Fibroblast of villous mesenchyme (primary cell): ENCODE results near the gene JUND. TPM values are rescaled to one million over a fixed set of nuclear protein-coding genes. Genes with fewer than 3 reads are reported as not detected.
A peak's percentile ranks its signal among the peaks of the same experiment; 100 is the strongest.

Source experiments
- DNase-seq: peaks from one replicate; pipeline ENCODE4 v3.0.0-alpha.2; 2010; ENCODE audit warnings: low read depth
- H3K4me3 ChIP-seq: 2 replicates; pipeline ENCODE4 v1.5.1; 2011; ENCODE audit warnings: low read depth, mild to moderate bottlenecking, low read length
- total RNA-seq: library from RNA; depleted of rRNA; stranded (reverse); fragments of >200 nt; gene quantifications from 2 replicates; pipeline ENCODE4 v1.2.3, GENCODE V29; 2012
- TF ChIP-seq, protein P1 (sequence below): IDR thresholded peaks from 2 replicates; pipeline ENCODE4 v1.5.1; 2012; ENCODE audit warnings: low read depth, mild to moderate bottlenecking, low read length; ENCODE audit not compliant: insufficient read depth

JUND gene
- total RNA-seq, 1 donor: 111 TPM

DNA sequence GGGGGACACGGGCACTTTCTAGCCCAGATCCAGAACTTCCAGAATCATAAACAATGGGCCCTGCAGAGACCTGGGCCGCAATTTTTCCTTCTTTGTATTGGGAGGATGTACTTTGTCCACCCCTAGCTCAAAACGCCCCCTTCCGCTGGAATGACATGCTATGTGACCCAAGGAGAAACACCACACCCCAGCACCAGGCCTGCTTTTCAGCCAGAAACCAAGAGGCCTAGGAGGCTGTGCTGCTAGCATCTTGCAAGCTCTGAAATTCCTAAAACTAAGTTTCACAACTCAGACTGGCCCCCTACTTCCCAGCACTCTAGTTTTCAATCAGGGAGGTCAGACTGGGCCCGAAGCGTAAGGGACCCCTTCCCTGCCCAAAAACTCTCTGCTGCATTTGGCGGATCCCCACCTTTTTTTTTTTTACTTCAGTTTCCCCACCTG is 40.9 kb upstream of the JUND start:
- TF ChIP-seq, protein P1, sequence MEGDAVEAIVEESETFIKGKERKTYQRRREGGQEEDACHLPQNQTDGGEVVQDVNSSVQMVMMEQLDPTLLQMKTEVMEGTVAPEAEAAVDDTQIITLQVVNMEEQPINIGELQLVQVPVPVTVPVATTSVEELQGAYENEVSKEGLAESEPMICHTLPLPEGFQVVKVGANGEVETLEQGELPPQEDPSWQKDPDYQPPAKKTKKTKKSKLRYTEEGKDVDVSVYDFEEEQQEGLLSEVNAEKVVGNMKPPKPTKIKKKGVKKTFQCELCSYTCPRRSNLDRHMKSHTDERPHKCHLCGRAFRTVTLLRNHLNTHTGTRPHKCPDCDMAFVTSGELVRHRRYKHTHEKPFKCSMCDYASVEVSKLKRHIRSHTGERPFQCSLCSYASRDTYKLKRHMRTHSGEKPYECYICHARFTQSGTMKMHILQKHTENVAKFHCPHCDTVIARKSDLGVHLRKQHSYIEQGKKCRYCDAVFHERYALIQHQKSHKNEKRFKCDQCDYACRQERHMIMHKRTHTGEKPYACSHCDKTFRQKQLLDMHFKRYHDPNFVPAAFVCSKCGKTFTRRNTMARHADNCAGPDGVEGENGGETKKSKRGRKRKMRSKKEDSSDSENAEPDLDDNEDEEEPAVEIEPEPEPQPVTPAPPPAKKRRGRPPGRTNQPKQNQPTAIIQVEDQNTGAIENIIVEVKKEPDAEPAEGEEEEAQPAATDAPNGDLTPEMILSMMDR: peak; percentile 41
- peak overlapping the region; percentile 73 for H3K4me3 ChIP-seq
- DNase-seq: peak; percentile 77

DNA sequence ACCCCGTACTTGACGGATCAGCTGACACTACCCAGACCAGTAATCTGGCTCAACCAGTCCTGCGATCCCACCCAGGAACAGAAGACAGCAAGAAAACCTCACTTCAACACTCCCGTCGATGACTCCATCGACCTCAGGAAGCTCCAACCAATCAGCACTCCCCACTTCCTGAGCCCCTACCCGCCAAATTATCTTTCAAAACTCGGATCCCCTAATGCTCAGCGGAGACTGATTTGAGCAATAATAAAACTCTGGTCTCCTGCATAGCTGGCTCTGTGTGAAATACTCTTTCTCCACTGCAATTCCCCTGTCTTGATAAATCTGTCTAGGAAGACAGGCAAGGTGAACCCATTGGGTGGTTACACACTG is 40.3 kb upstream of the JUND start:
- DNase-seq: peak; percentile 71
- peak overlapping the region; percentile 73 for H3K4me3 ChIP-seq

DNA sequence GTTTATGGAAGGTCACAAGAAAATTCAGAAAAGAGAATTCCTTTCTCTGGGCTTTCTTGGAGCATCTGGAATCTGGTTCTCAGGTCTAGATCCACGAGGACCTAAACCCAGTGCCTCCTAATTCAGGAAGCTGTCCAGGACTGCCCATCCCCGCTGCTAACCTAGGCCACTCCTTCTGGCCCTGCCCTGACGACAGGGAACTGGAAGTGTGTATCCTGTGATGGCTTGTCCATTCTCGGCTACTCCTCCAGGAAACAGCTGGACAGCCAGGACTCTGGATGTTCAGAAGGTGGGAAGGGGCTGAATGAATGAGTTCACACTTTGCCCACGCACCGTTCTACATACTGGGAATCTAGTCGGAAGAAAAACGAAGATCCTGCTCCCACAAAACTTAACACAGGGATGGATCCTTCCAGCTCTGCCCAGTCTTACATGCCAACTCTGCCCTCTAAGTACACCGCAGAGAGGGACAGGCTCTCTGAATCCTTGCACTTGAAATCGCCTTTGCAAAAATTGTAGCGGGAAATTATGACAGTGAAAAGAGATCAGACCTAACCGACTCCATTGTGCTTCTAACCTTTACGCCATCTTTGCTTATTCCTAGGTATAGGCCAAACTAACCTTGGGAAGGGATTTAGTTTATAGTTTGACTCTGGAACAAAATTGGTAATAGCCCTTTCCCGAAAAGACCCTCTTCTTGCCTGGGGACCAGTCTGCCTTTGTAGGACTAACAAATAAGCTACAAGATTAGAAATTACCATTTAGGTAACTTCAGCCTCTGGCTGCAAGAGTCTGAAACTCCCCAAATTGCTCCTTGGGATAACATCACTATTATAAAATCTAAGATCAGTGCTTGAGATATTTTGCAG is 39.7 kb upstream of the JUND start:
- peak; percentile 37 for DNase-seq
- TF ChIP-seq, protein P1: no peak
- no peak overlapping the region for H3K4me3 ChIP-seq

More for the DNA sequence above, 40.3 kb upstream of the JUND start:
- TF ChIP-seq, protein P1: no peak

DNA sequence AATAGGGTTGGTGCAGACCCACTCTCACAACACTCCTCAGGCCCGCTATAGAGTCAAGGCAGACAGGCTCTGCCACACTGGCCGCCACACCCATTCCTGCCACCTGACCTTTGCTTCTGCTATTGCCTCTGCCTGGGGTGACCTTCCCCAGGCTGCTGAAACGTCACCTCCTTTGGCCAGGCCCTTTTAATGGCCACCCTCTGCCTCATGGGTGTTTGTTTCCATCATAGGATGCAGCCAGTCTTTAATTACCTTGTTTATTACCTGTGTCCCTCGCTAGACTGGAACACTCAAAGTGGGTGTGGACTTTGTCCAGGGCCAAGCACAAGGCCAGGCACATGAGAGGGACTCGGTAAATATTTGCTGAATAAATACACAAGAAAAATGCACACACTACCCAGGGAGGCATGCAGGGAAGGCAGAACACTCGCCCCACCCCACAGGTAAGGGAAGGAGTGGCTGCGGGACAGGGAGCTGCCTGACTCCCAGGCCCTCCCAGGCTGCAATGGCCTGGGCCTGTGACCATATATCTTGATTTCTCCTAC is 38.2 kb upstream of the JUND start:
- TF ChIP-seq, protein P1: no peak
- H3K4me3 ChIP-seq: no peak overlapping the region
- DNase-seq: no peak

DNA sequence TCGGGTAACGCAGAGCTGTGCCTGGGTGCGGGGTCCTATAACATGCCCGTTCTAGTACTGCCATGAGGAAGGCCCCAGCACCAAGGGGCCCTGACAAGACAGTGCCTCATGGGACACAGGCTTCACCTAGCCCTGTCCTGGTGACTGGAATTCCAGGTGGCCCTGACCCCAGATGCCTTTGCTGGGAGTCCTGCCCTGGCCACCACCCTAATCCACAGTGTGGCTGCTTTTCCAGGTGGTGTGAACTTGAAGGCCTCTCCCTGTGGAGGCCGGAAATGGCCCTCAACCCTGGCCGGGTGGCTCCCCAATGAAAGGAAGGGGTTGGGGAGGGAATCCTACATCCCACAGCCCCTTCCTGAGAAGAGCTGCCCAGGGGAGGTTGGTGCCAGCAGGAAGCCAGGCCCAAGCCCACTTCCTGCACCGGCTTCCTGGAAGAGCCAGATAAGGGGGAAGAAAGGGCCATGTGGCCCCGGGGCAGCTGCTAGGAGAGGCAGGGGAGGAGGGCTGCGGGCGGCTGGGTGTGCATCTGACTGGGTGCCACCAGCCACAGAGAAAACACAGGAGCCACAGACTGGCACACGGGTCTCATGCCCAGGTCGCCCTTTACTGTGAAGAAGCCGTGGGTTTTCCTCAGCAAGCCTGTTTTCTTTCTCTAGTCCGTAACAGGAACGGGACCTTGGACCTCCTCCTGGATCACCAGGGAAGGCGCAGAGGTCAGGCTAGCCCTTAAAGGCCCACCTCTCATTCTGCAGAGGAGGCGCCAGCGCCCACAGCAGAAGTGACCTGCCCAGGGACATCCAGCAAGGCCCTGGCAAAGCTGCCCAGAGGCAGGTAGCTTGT is 36.8 kb upstream of the JUND start:
- no peak for DNase-seq
- H3K4me3 ChIP-seq: no peak overlapping the region
- TF ChIP-seq, protein P1: no peak

DNA sequence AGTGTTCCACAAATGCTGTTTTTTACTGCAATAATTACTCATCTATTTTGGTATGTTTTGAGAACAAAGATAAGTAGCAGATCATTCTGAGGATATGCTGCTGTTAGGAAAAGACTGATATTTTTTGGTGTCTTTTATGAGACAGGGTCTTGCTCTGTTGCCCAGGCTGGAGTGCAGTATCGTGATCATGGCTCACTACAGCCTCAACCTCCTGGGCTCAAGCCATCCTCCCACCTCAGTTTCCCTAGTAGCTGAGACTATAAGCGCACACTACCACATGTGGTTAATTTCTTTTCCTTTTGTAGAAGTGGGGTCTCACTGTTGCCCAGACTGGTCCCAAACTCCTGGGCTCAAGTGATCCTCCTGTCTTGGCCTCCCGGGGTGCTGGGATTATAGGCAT is 32.0 kb upstream of the JUND start:
- TF ChIP-seq, protein P1: no peak
- no peak overlapping the region for H3K4me3 ChIP-seq
- DNase-seq: no peak
